ENCODE results near the gene POU2AF3.

DNA sequence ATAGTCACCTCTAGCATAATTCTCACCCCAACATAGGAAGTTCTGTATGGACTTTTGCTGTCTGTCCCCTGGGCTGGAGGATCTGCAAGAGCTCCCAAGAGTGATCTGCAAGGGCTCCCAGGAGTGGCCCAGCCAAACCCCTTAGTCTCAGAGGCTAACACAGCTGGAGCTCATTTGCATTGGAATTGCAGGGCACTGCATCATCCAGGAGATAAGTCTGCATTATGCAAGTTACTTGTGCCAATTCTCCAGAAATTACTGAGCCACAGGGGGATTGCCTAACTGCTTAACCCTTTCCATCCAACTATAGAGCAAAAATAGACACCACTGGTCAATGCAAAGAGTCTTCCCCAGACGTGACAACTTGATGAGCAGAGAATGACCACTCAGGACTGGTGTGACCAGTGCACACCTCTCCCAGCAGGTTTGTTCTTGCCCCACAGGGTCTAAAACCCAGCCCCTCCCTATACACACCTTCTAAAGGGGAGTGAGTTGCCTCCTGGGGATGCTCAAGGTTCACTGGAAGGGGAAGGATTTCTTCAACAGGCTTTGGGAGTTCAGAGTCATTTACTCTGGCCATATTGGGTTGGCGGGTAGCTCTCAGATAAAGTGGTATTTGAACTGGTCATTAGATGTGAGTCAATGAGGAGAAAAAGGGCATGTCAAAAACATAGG lies 38.4 kb downstream of the POU2AF3 start:
- no peak for TF ChIP-seq POLR2A (IDR thresholded peaks at IDR 0.05)
- TF ChIP-seq, protein P1, sequence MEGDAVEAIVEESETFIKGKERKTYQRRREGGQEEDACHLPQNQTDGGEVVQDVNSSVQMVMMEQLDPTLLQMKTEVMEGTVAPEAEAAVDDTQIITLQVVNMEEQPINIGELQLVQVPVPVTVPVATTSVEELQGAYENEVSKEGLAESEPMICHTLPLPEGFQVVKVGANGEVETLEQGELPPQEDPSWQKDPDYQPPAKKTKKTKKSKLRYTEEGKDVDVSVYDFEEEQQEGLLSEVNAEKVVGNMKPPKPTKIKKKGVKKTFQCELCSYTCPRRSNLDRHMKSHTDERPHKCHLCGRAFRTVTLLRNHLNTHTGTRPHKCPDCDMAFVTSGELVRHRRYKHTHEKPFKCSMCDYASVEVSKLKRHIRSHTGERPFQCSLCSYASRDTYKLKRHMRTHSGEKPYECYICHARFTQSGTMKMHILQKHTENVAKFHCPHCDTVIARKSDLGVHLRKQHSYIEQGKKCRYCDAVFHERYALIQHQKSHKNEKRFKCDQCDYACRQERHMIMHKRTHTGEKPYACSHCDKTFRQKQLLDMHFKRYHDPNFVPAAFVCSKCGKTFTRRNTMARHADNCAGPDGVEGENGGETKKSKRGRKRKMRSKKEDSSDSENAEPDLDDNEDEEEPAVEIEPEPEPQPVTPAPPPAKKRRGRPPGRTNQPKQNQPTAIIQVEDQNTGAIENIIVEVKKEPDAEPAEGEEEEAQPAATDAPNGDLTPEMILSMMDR (IDR thresholded peaks at IDR 0.05) = no peak
